M059J (cell line): Measurements from ENCODE around the gene SEZ6. TPM values are rescaled to one million over a fixed set of nuclear protein-coding genes. Genes with fewer than 3 reads are reported as not detected.

Source experiments
- DNase-seq: peaks from one replicate; pipeline ENCODE4 v3.0.0-alpha.2; 2012; ENCODE audit warnings: low read depth
- total RNA-seq: library from RNA; depleted of rRNA; stranded (reverse); fragments of >200 nt; shearing (Covaris generic); gene quantifications from 2 replicates; pipeline ENCODE4 v1.2.3, GENCODE V29; 2014

SEZ6 gene
- total RNA-seq, 1 experiment from 2014 or later = not detected

DNA sequence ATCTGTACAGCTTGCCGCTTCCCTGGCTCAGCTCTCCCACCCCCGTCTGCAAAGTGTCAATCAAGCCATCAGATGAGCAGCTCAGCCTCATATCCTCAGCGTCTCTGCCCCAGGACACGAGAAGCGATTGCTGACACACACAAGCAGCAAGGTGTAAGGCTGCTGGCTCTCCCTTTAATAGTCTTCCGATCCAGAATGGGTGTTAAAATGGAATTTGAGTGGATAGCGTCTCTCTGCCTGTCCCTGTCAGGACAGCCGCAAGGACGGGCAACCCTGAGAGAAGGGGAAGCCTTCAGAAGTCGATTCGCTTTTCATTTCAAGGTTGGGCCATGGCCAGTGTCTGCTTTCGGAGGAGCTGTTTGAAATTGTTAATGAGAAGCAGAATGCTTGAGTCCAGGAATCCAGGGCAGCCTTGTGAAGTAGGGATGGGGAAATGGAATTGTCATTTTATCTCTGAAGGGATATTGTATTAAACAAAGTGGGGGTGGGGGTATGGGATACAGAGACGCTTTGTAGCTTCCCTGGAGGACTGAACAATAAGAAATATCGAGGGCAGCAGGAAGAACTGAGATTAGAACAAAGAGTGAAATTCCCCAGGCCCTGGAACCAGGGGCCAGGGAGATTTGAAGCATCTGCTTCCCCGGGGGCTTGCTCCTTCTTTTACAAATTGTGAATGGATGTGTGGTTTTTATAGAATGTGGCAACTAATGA is 32.4 kb upstream of the SEZ6 start:
- DNase-seq = no peak

DNA sequence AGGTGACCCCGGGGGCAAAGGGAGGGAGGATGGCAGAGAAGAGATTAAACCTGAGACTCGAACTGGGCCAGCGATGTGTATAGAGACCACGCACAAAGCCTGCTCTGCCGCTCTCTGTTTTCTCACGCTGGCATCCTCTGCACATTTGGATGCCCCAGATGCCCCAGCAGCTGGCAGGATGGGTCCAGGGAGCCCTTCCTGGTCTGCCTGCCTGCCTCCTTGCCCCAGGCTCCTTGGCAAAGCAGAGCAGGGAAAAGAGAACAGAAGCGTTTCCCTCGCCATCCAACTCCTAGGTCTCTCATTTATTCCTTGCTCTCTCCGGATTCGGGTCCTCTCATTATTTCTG is 31.9 kb upstream of the SEZ6 start:
- no peak for DNase-seq

DNA sequence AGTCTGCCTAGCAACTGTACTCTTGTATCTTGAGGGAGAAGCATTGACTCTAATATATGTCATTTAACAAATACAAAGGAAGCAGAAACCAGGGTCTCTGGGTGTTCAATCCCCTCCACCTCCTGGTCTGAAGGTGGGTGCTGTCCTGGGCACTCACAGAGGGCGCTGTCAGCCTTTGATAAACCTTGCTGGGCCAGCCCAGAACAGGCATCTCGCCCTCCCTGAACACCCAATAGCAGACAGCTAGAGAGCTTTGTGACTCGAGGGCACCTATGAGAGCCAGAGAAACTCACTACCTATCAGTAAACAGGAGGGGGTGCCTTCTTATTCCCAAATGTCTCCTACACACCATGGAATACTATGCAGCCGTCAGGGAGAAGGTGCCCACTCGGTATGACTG is 30.8 kb upstream of the SEZ6 start:
- no peak for DNase-seq

DNA sequence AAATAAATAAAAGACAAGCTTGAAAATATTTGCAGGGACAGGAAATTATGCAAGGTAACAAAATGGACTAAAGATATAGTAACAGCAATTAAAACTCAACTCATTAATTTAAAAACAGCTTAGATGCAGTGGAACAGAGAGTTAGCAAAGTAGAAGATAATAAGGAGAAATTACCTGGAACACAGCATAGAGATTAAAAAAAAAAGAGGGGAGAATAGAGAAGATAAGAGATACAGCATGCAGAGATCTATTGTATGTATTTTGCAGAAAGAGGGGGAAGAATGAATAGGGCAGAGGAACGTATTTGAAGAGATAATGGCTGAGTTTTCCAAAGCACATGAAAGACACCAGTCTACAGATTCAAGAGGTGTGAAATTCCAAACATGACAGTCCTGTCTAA is 28.7 kb upstream of the SEZ6 start:
- DNase-seq = no peak

DNA sequence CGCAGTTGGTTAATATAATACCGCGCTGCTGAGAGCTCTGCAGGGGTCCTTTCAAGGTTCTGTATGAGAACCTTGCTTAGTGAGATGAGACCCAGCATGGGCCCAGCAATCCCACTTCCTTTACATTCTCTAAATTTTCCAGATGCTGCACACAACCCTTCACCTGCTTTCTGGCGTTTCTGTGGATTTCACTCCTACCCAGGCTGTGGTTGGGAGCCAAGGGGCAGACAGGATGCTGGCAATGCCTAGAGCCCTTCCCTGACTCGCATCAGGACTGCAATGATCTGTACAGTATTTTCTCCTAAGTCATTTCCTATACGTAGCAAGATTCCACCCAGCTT is 27.0 kb upstream of the SEZ6 start:
- DNase-seq = no peak

DNA sequence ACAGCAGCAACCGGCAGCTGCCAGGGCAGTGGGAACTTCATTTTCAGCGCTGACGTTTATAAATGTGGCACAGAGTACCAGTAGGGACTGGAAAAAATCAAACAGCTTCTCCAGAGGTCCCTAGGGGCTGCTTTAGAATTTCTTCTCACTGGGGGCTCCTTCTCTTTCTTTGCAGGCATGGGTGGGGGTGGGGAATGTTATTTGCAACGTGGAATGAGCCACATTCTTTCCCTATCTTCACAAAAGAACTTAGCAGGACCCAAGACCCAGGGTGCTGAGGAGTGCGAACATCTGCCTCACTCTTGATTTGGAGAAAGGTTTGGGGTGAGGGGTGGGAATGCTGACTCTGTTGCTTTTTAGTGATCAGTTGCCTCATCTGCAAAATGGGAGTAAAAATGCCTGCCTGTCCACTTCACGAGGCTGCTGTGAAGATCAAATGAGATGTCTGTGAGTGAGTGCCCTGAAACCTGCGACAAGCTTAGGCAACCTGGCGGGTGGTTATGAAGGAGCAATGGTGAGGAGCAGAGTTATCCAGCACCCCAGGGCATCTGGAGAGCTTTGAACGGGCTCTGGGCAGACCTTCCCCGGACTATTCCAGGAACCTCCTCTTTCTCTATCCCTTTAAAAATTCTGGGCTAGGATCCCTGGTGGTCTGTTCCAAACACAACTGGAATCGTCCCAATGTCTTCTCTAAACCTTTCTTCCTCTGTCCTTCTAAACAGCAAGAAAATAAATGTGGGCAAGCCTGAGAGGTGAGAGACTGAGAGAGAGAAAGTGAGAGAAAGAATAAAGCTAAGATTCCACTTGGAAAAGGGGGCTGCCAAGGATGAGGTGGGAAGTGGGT is 26.4 kb upstream of the SEZ6 start:
- DNase-seq = no peak

DNA sequence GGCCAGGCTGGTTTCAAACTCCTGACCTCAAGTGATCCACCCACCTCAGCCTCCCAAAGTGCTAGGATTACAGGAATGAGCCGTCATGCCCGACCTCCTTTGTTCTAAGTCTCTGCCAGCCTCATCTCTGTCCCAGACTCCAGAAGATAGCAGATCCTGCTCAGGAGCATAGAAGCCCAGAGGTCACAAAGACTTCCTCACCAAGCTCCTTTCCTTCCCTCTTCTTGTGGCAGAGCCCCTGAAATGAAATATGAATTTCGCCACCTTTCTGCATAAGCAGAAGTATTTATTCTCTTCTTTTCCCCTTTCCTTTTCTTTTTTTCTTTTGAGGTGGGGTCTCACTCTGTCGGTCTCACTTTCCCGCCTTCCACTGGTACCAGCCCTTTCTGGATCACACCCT is 25.7 kb upstream of the SEZ6 start:
- DNase-seq = no peak

DNA sequence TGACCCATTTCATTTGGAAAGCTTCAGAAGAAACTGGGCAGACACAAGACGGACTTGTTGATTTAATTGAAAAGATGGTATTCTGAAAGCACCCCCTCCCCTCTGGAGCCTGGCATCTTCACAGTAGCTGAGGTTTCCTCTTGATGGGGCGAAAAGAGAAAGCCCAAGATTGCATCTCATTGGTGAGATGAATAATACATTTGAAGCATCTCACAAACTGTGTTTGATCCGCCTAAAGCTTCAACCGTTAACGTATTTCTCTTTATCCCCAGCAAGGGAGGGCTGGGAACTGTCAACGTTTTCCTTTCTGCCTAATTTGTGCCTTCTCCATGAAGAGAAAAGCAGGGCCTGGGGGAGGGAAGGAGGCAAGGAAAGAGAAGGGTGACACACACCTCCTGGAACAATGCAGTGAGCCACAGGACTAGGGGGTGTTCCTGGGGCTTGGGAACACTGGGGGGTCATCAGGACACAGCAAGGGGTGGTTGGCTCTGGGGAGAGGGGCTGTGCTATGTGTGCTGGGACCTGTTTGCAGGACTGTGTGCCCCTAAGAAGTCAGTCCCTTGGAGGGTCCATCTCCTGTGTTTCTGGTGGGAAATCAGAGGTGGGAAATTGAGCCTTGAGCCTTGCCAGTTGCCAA is 18.6 kb upstream of the SEZ6 start:
- DNase-seq = no peak

DNA sequence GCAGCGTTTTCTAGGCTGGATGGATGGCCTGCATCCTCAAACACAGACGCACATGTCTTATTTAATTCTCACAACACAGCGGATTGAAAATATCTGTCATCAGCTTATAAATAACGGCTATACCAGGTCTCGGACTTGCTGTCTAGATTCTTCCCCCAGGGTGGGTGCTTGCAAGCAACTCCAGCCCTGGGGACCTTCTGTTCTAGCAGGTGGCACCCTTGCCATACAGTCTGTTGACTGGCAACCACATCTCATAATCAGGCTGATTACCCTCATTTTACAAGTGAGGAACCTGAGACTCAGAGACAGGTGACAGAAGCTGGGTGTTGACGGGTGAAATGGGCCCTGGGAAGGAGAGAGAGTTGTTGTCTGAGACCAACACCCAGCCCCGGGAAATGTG is 16.2 kb upstream of the SEZ6 start:
- DNase-seq = no peak

DNA sequence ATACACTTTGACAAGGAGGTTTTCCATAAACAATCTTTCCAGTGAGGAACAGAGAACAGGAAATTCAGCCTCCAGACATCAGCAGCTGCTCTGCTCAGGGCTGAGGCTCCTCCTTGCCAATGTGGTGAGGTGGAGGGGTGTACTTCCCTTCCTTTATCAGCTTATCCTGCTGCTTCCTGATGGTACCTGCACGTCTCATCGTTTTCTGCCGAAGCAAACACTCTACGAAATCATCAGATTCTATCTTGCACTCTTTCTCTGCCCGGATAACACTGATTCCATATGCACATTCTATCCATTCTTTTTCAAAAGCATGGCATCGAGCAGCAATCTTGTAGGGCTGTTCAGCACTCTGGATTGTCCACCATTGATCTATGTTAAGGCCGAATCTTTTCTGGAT is 15.4 kb upstream of the SEZ6 start:
- no peak for DNase-seq

DNA sequence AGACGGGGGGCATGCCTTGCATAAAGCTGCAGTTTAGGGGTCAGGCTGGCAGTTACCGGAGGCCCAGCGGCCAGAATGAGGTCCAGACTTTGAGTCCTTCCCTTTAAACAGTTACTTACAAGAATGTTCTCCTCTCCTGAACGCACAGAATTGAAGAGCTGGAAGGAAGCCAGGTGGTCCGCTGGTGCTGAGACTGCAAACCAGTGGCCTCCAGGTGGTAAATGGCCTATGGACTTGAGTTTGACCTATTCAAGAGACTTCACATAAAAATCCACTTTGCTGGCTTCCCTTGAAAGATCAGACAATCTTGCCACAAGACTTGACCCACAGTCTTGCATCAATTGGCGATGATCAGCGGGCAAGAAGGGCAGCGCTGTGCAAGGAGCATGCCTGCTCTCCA is 14.7 kb upstream of the SEZ6 start:
- no peak for DNase-seq

DNA sequence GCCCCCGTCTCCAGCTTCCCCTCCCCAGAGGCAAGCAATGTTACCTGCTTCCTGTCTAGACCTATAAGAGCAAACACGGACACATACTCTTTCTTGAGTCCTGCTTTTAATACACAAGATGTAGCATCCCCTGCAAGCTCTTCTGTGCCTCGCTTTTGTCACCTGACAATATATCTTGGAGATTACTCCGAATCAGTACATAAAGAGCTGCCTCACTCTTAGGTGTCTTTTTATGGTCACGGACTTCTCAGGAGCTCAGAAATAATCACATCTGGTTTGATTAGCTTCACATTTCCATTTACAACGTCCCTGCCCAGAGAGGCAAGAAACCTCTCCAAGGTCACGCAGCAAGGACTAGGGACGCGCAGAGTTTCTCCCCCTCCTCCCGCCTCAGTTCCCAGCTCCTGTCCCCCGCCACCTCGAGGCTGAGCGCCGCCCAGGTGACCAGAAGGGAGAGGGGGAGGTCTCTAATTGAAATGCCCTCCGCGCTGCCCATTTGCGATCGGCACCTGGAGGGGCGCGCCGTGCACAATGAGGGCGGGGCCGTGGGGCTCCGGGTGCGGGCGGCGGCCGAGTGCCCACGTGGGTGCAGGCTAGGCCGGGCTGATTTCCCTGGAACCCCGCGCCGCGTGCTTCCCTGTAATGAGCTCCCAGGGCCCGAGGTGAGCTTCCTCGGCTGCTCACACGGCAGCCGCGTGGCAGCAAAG is 13.8 kb upstream of the SEZ6 start:
- DNase-seq = no peak

DNA sequence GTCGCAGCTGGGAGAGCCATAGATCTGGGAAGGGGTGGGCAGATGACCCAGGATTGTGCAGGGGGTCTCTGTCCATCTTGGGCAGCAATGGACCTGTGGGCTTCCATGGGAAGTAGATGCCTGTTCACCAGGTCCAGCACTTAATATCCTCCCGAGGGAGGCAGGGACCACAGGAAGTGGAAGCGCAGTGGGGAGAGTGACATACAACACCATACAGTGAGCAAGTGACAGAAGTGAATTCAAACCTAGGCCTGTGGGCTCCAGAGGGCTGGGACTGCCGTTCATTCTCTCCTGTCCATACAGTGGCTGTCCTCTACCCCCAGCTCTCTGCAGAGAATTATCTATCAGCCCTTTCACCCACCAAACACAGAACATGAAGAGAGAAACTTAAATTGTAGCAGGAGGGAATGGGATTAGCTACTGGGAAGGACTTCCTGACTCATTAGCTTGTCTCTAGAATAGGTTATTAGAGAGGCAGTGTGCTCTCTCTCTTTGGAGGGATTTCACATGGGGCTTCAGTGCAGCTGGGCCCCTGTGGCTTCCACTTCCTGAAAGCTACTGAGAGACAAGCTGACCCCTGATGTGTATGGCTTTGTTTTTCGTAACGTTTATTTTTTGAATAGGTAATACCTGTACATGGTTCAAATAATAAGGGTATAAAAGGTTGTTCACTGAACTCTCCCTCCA is 13.1 kb upstream of the SEZ6 start:
- no peak for DNase-seq

DNA sequence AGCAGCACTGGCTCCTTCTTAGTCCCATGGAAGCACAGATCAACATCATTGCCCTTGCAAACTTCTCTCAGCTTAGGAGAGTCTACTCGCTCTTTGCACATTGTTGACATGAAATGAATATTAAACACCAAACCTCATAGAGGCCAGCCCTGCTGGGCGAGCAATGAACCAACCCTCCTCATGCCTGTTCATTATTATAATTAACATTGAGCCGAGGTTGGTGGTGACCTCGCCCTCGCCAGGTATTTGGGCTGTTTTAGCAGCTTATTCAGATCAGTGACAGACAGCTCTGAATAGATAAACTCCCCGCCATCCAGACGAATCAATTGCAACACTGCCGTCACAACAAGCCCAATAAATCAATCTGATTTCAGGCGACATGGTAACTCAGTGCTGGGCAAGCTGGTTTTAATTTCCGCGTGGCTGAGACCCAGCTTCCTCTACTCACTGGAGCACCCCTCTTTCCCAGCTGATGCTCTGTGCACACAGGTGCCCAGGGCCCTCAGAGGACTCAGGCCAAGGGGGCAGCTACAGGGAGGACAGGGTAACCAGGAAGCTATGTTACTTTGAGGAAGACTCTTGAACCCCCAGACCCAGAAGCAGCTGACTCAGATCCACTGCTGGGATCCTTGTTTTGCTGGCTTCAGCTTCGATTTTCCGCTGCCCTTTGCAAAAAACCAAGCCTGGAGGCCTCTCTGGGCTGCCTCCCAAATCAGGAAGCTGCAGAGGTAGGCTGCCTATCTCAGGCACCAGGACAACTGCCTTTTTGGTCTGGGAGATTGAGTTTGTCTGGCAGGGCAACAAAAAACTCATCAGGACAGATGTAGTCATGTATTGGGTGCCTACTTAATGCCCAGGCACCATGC is 10.7 kb upstream of the SEZ6 start:
- no peak for DNase-seq

DNA sequence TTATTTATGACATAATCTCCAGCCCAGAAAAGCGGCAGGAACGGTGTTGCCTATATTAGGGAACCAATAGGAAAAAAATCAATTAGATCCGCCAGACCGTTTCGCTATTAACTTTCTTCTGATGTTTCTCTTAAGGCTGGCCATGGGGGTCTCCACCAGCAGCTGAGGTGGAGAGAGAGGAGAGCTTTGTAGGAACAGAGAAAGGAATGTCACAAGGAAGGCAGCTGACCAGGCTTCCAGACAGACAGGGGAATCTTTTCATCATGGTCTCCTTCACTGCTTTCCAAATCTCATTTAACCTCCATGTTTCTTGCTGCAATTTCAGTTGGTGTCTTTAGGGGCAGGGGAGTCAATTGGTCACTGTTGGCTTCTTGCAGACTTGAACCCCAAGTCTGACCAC is 8.9 kb upstream of the SEZ6 start:
- DNase-seq = no peak

DNA sequence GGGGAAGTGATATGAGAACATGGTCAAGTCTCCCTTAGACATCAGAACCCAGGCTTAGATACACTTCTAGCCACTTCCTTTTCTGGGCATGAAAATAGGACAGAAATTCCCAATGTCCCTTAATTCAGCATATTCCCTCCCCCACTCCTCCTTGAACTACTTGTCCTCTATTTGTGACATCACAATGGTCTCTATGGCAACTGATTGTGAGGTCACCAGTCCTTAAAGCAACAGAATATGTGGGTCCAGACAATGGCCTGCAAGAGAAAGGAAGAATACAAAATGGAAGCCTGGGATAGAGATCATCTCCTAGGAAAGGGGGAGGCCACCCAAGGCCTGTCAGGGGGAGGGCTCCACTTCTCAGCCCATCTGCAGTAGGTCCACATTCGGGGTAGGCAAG is 6.7 kb upstream of the SEZ6 start:
- DNase-seq = peak; percentile 25

DNA sequence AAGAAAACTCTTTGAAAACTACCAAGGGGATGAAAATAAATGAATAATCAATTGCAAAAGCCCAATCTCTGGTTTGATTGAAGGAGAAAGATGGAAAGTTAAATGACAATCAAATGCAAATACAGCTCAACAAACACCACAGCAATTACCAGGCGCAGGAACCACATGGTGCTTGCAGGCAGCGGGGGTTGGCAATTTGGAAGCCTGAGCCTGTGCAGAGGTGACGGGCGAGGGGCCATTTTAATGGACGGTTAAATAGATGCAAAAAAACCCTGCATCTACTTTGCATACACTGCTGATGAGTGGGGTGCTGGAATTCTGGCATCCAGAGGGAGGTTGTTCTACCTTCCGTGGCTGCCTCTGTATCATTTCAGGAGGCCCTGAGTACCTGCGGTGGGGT is 4.8 kb upstream of the SEZ6 start:
- no peak for DNase-seq

DNA sequence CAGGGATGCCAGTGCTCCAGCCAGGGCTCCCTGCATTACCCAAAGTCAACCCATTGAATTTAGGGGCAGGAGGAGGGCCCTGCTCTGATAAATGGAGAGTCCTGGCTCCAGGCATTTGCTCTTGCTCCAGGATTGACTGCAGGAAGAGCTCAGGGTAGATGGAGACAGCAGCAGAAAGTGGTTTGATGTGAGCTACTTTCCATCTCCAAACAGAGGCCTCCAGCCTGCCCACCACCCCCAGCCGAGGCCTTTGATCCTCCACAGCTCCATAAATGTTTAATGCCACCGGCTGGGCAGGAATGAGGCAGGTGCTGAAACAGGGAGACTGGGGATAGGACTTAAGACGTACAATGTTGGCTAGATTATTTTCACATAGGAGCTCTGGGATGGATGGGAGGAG is 4.3 kb upstream of the SEZ6 start:
- no peak for DNase-seq

DNA sequence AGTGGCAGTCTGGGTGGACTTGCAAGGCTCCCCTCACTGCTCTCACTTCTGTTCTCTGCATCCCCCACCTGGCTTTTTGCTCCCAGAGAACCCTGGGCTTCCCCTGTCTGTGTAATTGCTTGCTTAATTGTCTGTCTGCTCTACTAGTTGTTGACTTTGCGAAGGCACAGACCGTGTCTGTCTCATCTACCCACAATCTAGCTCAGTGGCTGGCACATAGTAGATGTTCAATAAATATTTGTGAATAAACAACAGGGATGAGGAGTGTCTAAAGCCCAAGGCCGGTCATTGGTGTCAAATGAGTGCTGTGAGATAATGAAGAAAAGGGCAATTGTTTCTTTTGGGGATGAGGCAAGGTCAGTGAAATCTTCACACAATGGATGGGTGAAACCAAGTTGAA is 2.8 kb upstream of the SEZ6 start:
- DNase-seq = no peak

DNA sequence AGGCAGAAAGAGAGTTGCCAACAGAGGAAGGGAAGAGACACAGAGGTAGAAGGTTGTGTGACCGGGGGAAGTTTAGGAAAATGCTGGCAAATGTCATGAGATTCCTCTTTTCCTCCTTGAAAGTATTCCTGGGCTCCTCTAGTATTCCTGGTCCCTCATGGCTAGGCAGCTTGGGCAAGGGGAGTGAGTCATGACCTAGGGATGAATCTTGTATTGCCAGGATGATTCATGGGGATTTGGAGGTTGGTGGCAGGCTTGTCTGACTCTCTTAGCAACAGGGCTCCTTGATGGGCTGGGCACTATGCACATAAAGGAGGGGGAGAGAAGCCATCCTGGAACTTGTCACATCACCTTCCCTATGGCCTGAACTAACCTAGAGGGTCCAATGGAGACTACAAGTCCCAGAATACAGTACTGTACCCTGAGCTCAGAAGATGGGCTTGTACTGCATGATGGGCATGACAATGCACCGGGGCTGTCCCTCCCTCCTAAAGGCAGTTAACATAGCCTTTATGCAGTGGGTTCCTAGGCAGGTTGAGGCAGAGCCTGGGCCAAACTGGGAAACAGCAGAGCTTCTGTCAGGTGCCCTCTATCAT is 2.1 kb upstream of the SEZ6 start:
- DNase-seq = peak; percentile 81

DNA sequence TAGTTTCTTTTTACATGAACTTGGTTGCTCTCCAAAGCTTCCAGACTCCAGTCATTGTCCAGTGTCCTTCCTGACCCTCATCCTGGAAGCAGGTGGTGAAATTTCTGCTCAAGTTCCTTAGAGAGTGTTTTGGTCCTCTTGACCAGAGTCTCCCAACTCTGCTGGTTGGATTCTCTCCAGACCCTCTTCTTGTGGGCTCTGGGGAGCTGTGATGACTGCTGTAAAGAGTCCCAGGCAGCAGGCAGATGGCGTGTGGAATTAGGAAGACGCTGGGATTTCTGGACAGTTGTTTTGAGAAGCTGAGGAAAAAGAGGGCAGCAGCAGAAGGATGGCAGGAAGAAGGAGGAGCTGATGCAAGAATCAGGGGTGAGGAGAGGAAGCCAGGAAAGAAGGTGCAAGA is 1.6 kb upstream of the SEZ6 start:
- no peak for DNase-seq
